ENCODE results near the gene UBE2Z. TPM values are rescaled to one million over a fixed set of nuclear protein-coding genes. Genes with fewer than 3 reads are reported as not detected.

The UBE2Z gene
- total RNA-seq: 51.0 and 57.2 TPM in 2 replicates

GRCh38 chr17:48908047-48908843 is at the start of gene UBE2Z:
Gene UBE2Z, plus strand, starts transcription at chr17:48908407. Its CDS starts 97 bp downstream, at chr17:48908504.

GRCh38 chr17:48944515-48945260 is 36.5 kb downstream of the UBE2Z start, which contains the start of gene SNF8:
Gene SNF8, minus strand, starts transcription at chr17:48944842. Its CDS starts 108 bp downstream, at chr17:48944734.

Other genes with a start within 250 kb of the UBE2Z start
- not detected in 2 replicates for gene PRAC1, start 185.9 kb upstream of the UBE2Z start, total RNA-seq
- gene PRAC2, start 185.2 kb upstream of the UBE2Z start, total RNA-seq: not detected in 2 replicates
- gene HOXB13, start 179.7 kb upstream of the UBE2Z start, total RNA-seq: not detected in 2 replicates
- under 0.01 TPM in 1 of 2 replicates, not detected in the other for gene TTLL6, start 91.2 kb upstream of the UBE2Z start, total RNA-seq
- 38.7 and 50.8 TPM in 2 replicates for gene CALCOCO2, start 77.4 kb upstream of the UBE2Z start, total RNA-seq
- gene ATP5MC1, start 15.6 kb upstream of the UBE2Z start, total RNA-seq: 21.7 and 32.5 TPM in 2 replicates
- 87.0 and 95.8 TPM in 2 replicates for gene SNF8, start 36.4 kb downstream of the UBE2Z start, total RNA-seq
- not detected in 2 replicates for gene GIP, start 60.2 kb downstream of the UBE2Z start, total RNA-seq
- 0.11 and 0.17 TPM in 2 replicates for gene IGF2BP1, start 89.0 kb downstream of the UBE2Z start, total RNA-seq
- not detected in 2 replicates for gene B4GALNT2, start 224.4 kb downstream of the UBE2Z start, total RNA-seq

All from dermis lymphatic vessel endothelial cell (primary cell).